Parathyroid adenoma (tissue), 2 donors: ENCODE results near the gene TRIP10.

Experiments used
- H2AFZ ChIP-seq: fragments of 300-600 bp; sonication (generic); one replicate; pipeline ENCODE4 v1.7.0; 2017; ENCODE audit warnings: antibody characterized with exemption, mild to moderate bottlenecking
- H3K27ac ChIP-seq: fragments of 300-600 bp; sonication (generic); one replicate; pipeline ENCODE4 v1.7.0; 2017
- H3K27me3 ChIP-seq: fragments of 300-600 bp; sonication (generic); one replicate; pipeline ENCODE4 v1.7.0; 2017; ENCODE audit warnings: low read length; ENCODE audit not compliant: control insufficient read depth, insufficient read depth
- H3K36me3 ChIP-seq: fragments of 300-600 bp; sonication (generic); one replicate; pipeline ENCODE4 v1.7.0; 2017; ENCODE audit warnings: low read length; ENCODE audit not compliant: control insufficient read depth, insufficient read depth
- H3K4me1 ChIP-seq: fragments of 300-600 bp; sonication (generic); one replicate; pipeline ENCODE4 v1.7.0; 2017; ENCODE audit warnings: control low read depth
- H3K4me2 ChIP-seq: fragments of 300-600 bp; sonication (generic); one replicate; pipeline ENCODE4 v1.7.0; 2017; ENCODE audit warnings: low read length
- H3K4me3 ChIP-seq: fragments of 300-600 bp; sonication (generic); one replicate; pipeline ENCODE4 v1.7.0; 2017; ENCODE audit warnings: low read depth, low read length
- H3K79me2 ChIP-seq: fragments of 300-600 bp; sonication (generic); one replicate; pipeline ENCODE4 v1.7.0; 2017; ENCODE audit warnings: control low read depth
- H3K9ac ChIP-seq: fragments of 300-600 bp; sonication (generic); one replicate; pipeline ENCODE4 v1.7.0; 2017; ENCODE audit warnings: mild to moderate bottlenecking
- H3K9me3 ChIP-seq: fragments of 300-600 bp; sonication (generic); one replicate; pipeline ENCODE4 v1.7.0; 2017; ENCODE audit warnings: low read length; ENCODE audit not compliant: control insufficient read depth
- TF ChIP-seq, protein P1 (sequence below): fragments of 300-600 bp; sonication (generic); IDR thresholded peaks from one replicate; pipeline ENCODE4 v1.7.0; 2017; ENCODE audit warnings: antibody characterized with exemption, mild to moderate bottlenecking
- donor health status: primary hyperparathyroidism.

TRIP10 gene

DNA sequence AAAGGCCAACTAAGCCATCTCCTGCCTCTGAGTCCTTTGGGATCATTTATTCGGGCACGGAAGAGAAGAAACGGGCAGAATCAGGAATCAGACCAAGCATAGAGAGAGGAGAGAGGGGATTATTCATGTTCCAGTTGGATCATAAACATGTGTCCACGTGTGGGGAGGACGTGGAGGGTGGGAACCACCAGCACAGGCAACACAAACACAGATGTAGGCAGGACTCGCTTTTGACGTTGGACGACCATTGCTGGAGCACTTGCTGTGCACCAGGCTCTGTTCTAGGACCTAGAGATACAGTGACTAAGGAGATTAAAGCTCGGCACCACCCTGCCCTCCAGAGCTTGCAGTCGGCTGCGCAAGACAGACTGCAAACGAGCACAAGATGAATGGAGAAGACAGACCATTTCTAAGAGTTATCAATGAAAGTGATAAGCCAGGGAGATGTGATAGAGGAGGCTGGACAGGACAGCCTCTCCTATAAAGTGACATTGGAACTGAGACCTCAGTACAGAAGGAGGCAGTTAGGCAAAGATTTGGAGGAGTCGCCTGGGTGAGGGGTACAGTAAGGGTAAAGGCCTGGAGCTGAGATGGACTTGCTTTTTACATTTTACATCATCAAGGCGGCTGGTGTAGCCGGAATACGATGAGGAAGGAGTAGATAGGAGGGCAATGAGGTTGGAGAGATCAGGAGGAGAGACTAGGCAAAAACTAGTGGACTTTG lies 27.0 kb downstream of the TRIP10 start:
- no peaks in the 10 kb centered on the region for H3K27me3 ChIP-seq
- TF ChIP-seq, protein P1, sequence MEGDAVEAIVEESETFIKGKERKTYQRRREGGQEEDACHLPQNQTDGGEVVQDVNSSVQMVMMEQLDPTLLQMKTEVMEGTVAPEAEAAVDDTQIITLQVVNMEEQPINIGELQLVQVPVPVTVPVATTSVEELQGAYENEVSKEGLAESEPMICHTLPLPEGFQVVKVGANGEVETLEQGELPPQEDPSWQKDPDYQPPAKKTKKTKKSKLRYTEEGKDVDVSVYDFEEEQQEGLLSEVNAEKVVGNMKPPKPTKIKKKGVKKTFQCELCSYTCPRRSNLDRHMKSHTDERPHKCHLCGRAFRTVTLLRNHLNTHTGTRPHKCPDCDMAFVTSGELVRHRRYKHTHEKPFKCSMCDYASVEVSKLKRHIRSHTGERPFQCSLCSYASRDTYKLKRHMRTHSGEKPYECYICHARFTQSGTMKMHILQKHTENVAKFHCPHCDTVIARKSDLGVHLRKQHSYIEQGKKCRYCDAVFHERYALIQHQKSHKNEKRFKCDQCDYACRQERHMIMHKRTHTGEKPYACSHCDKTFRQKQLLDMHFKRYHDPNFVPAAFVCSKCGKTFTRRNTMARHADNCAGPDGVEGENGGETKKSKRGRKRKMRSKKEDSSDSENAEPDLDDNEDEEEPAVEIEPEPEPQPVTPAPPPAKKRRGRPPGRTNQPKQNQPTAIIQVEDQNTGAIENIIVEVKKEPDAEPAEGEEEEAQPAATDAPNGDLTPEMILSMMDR: no peak
- no peaks in the 10 kb centered on the region for H3K9me3 ChIP-seq
- H3K36me3 ChIP-seq: no peaks in the 10 kb centered on the region
- H2AFZ ChIP-seq: peak overlapping the region; percentile 85
- peak overlapping the region; percentile 89 for H3K4me3 ChIP-seq
- H3K4me2 ChIP-seq: peak overlapping the region; percentile 97
- peaks cover 19% of the 10 kb centered on the region for H3K4me1 ChIP-seq
- H3K9ac ChIP-seq: no peak overlapping the region
- H3K79me2 ChIP-seq: no peaks in the 10 kb centered on the region
- H3K27ac ChIP-seq: peak overlapping the region; percentile 80

DNA sequence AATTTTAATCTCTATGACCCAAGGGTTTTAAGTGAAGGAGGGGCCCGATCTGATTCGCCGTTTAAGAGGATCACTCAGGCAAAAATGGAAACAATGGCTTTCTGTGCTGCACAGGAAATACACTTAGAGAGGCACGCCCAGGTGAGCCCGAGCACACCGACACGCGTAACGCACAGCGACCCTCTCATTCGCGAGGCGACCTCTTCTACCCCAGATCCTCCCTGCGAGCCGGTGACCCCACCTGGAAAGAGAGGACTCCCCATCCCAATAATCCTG lies 27.5 kb downstream of the TRIP10 start:
- H3K27me3 ChIP-seq: no peaks in the 10 kb centered on the region
- no peaks in the 10 kb centered on the region for H3K9me3 ChIP-seq
- TF ChIP-seq, protein P1: no peak
- H3K36me3 ChIP-seq: no peaks in the 10 kb centered on the region
- H3K4me3 ChIP-seq: peak overlapping the region; percentile 89
- no peaks in the 10 kb centered on the region for H3K79me2 ChIP-seq
- peak overlapping the region; percentile 80 for H3K27ac ChIP-seq
- no peak overlapping the region for H3K9ac ChIP-seq
- H3K4me1 ChIP-seq: peaks cover 19% of the 10 kb centered on the region
- peak overlapping the region; percentile 85 for H2AFZ ChIP-seq
- peak overlapping the region; percentile 97 for H3K4me2 ChIP-seq

DNA sequence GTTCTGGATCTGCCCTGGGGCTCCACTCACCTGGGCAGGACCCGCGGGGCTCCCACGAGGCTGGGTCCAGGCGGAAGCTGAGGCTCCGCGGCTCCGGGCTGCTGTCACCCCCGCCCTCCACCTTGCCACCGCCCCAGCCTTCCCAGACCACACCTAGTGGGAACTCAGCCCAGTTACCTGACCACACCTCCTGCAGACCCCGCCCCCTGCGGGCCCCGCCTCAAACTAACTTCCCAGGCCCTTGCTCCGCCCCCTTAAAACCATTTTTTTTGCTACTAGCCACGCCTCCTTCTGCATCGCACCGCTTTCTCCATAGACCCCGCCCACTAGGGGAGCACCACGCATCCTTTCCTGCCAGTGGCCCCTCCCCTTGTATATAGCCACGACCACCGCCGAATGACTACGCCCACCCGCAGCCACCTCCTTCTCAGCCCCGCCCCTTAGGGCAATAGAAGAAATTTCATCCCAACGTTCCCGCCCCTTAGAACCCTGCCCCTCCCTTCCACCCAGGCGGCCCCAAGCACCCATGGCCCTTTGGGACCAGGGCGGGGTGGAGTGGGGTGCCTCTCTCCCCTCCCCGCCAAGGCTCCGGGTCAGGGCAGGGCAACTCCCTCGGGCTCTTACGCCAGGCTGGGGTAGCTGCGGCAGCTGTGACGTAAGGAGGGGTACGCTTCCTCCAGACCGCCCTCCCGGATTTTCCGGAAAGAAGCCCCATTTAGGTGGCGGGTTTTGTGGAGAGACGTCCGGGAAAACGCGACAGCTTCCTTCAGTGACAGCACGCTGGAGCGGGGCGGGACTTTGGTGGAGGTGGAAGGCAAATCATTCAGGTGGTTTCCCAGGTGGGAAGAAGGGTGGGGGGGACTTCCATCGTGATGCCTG lies 28.1 kb downstream of the TRIP10 start, which contains the start of gene SH2D3A:
TSS of gene SH2D3A (minus strand) at position 79 of the 879 bp plus-strand sequence. CDS start 3,687 bp downstream, outside the sequence.
- Histone ChIP-seq H3K4me1 (peaks cover 19% of the 10 kb centered on the region), H3K27ac (peak within 1 kb of the TSS; percentile 80), H3K9me3 (no peaks in the 10 kb centered on the region), H2AFZ (peak within 1 kb of the TSS; percentile 85), H3K4me2 (peak within 1 kb of the TSS; percentile 97), H3K9ac (no peak within 1 kb of the TSS), H3K4me3 (peak within 1 kb of the TSS; percentile 89), H3K27me3 (no peaks in the 10 kb centered on the region), H3K36me3 (no peaks in the 10 kb centered on the region), H3K79me2 (no peaks in the 10 kb centered on the region)
- TF ChIP-seq, protein P1: peak; percentile 9

DNA sequence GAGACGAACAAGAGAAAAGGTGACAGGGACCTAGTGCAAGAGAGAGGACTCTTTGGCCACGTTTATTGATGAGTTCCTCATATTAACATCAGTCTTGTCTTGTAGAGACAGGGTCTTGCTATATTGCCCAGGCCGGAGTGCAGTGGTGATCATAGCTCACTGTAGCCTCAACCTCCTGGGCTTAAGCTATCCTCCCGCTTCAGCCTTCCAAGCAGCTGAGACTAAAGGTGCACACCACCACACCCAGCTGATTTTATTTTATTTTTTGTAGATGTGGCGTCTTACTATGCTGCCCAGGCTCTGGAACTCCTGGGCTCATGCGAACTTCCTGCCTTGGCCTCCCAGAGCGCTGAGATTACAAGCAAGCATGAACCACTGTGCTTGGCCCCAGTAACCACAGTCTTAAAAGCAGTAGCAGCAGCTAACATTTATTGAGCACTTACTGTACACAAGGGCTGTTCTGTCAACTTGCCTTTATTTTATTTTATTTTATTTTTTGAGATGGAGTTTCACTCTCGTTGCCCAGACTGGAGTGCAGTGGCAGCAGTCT lies 28.8 kb downstream of the TRIP10 start:
- Histone ChIP-seq H3K27ac (peak overlapping the region; percentile 80), H3K36me3 (no peaks in the 10 kb centered on the region), H3K27me3 (no peaks in the 10 kb centered on the region), H3K4me3 (no peak overlapping the region), H2AFZ (no peak overlapping the region), H3K9me3 (no peaks in the 10 kb centered on the region), H3K4me1 (peaks cover 19% of the 10 kb centered on the region), H3K4me2 (no peak overlapping the region), H3K9ac (no peak overlapping the region), H3K79me2 (no peaks in the 10 kb centered on the region)
- TF ChIP-seq, protein P1: no peak
